ENCODE results near the gene MTNR1B. TPM values are rescaled to one million over a fixed set of nuclear protein-coding genes. Genes with fewer than 3 reads are reported as not detected.

Gene MTNR1B
- total RNA-seq, 1 donor from 2014 or later = not detected

DNA sequence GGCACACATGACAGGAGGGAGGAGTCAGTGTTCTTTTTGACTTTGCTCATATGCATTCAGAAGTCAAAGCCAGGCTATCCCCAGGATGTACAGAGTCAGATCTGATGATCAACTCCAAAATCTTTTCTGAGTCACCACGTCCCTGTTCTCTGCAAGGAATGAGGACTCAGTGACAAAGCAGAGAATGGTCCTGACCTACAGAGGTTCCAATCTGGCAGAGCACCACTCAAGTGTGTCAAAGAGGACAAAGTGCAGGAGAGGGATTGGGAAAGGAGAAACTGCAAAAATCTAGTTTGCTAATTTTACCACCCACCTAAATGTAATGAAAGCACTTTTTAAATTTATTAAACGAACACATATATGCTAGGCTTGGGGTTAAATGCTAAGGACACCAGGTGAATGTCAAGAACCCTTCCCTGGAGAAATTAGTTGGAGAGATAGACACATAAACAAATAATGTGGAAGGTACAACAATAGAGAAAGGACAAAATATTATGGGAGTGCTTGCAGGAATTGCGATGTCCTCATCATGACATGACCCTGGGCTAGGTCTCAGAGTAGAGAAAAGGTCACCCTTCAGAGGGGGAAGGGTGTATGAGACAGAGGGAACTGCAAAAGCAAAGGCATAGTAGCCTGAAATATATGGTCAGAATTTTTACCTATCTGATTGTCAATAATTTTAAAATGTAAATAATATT lies 56.3 kb downstream of the MTNR1B start:
- no peak overlapping the region for H3K4me3 ChIP-seq (ENCODE audit: low read depth, low read length)
- no peak for DNase-seq (ENCODE audit: low read depth)

DNA sequence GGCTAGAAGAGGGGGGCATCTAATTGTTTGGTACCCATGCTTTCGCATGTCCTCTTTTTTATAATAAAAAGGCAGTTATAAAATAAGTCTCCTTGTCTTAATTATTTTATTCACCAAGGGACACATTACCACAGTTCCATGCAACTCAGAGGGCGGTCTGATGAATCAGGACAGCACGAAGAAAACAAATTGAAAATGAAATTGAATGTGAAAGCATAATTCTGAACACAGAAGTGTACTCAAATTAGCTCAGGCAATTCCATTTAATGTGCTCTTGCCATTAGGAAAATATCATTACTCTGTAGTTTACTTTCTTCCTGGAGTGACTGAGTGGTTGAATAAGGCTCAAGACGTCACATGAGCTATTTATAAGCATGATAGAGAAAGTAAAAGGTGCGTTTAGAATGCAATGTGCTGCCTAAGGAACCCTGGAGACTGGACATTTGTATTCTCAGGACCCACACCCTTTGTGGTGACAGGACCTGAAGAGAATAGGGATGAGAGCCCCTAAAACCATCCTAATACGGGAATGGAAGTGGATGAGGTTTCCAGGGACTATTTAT lies 59.6 kb downstream of the MTNR1B start:
- H3K4me3 ChIP-seq (ENCODE audit: low read depth, low read length) = no peak overlapping the region
- no peak for TF ChIP-seq CTCF (conservative IDR thresholded peaks at IDR 0.05; ENCODE audit: low read depth, low read length)
- no peak for DNase-seq (ENCODE audit: low read depth)

More for the DNA sequence above, 56.3 kb downstream of the MTNR1B start:
- TF ChIP-seq CTCF (conservative IDR thresholded peaks at IDR 0.05; ENCODE audit: low read depth, low read length) = no peak

DNA sequence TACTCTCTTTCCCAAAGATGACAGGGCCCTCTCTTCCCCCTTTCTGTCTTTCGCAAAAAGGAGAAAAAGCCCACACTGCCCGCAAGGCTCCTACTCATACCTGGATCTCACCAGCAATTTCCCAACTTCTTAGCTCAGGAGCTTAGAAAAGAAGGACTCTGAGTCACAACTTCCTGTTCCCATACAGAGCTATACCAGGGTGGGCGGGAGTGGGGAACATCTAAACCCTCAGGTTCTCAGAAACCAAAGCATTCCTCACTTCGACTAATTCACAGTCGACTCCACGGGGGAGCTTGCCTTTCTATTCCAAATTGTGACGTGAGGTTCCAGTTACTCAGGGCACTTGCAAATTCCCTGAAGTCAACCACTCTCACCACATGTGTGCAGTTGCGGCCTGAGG lies 61.9 kb downstream of the MTNR1B start:
- H3K4me3 ChIP-seq (ENCODE audit: low read depth, low read length) = no peak overlapping the region
- no peak for TF ChIP-seq CTCF (conservative IDR thresholded peaks at IDR 0.05; ENCODE audit: low read depth, low read length)
- DNase-seq (ENCODE audit: low read depth) = no peak

Other genes with a start within 250 kb of the MTNR1B start
- 5.8 and 8.2 TPM in 2 replicates for gene SLC36A4, start 228.3 kb downstream of the MTNR1B start, total RNA-seq

Measured in epithelial cell of proximal tubule (primary cell).